Peyer's patch (tissue), 4 donors: ENCODE data around the gene GCN1.

ENCODE experiments used
- CTCF ChIP-seq, 6 experiments: fragments of 450-650 bp in 4 of 6; fragments of 200-600 bp in 2 of 6; sonication (generic) in 1 of 6; IDR thresholded peaks; one replicate each; pipeline ENCODE4 v1.5.1; 2017 to 2019; ENCODE audit warnings: antibody characterized with exemption in 6 of 6, mild to moderate bottlenecking in 3 of 6, moderate library complexity in 1 of 6
- POLR2A ChIP-seq, 2 donors: fragments of 450-650 bp; IDR thresholded peaks; one replicate each; pipeline ENCODE4 v1.5.1; 2017; ENCODE audit warnings: antibody characterized with exemption in 2 of 2, mild to moderate bottlenecking in 2 of 2, moderate library complexity in 2 of 2

GRCh38 chr12:120094485-120094884 is 100.0 kb downstream of the GCN1 start:
- TF ChIP-seq CTCF (IDR thresholded peaks at IDR 0.05) = no peak
- TF ChIP-seq POLR2A (IDR thresholded peaks at IDR 0.05) = no peak
